GM23248 (cell line): ENCODE data around the gene RPH3AL. TPM values are rescaled to one million over a fixed set of nuclear protein-coding genes. Genes with fewer than 3 reads are reported as not detected.
"Not testable (repeated sequence)": the region's sequence is repeated elsewhere in the genome, so short reads cannot be mapped to it uniquely, and the experiment has no call there.

Source experiments
- DNase-seq: peaks from one replicate; pipeline ENCODE4 v3.0.0-alpha.2; 2015
- H2AFZ ChIP-seq: fragments of 200-600 bp; sonication (generic); 2 replicates; pipeline ENCODE4 v1.6.1; 2016; ENCODE audit warnings: antibody characterized with exemption
- H3F3A ChIP-seq: fragments of 200-600 bp; sonication (generic); 2 replicates; pipeline ENCODE4 v1.6.1; 2016; ENCODE audit warnings: mild to moderate bottlenecking, antibody characterized with exemption, mixed run types; ENCODE audit not compliant: insufficient read depth
- H3K27ac ChIP-seq: fragments of 200-600 bp; sonication (generic); 2 replicates; pipeline ENCODE4 v1.5.1; 2016; ENCODE audit warnings: mild to moderate bottlenecking
- H3K27me3 ChIP-seq: fragments of 200-600 bp; sonication (generic); replicated peaks from 2 replicates; pipeline ENCODE4 v1.6.1; 2016; ENCODE audit warnings: mild to moderate bottlenecking; ENCODE audit not compliant: insufficient read depth
- H3K36me3 ChIP-seq: fragments of 200-600 bp; sonication (generic); 2 replicates; pipeline ENCODE4 v1.6.1; 2016; ENCODE audit warnings: low read depth, mild to moderate bottlenecking
- H3K4me1 ChIP-seq: fragments of 200-600 bp; sonication (generic); 2 replicates; pipeline ENCODE4 v1.6.1; 2016; ENCODE audit warnings: mild to moderate bottlenecking; ENCODE audit not compliant: insufficient read depth
- H3K4me2 ChIP-seq: fragments of 200-600 bp; sonication (generic); one replicate; pipeline ENCODE4 v1.6.1; 2016; ENCODE audit warnings: mild to moderate bottlenecking; ENCODE audit not compliant: unreplicated experiment
- H3K4me3 ChIP-seq: fragments of 200-600 bp; sonication (generic); 2 replicates; pipeline ENCODE4 v1.5.1; 2016; ENCODE audit warnings: mild to moderate bottlenecking
- H3K79me2 ChIP-seq: fragments of 200-600 bp; sonication (generic); 2 replicates; pipeline ENCODE4 v1.6.1; 2016; ENCODE audit warnings: mild to moderate bottlenecking; ENCODE audit not compliant: insufficient read depth
- H3K9ac ChIP-seq: fragments of 200-600 bp; sonication (generic); 2 replicates; pipeline ENCODE4 v1.6.1; 2016; ENCODE audit warnings: mild to moderate bottlenecking
- H3K9me2 ChIP-seq: fragments of 200-600 bp; sonication (generic); 2 replicates; pipeline ENCODE4 v1.6.1; 2016; ENCODE audit warnings: mixed run types, mild to moderate bottlenecking, moderate library complexity; ENCODE audit not compliant: insufficient read depth
- H3K9me3 ChIP-seq: fragments of 200-600 bp; sonication (generic); one replicate; pipeline ENCODE4 v1.6.1; 2017; ENCODE audit warnings: low read depth
- H4K20me1 ChIP-seq: fragments of 200-600 bp; sonication (generic); 2 replicates; pipeline ENCODE4 v1.6.0; 2016; ENCODE audit not compliant: insufficient read depth
- EZH2 ChIP-seq: fragments of 200-600 bp; sonication (generic); IDR thresholded peaks from 2 replicates; pipeline ENCODE4 v1.6.1; 2018; ENCODE audit warnings: antibody characterized with exemption, mild to moderate bottlenecking; ENCODE audit not compliant: insufficient read depth, poor library complexity, severe bottlenecking
- EZH2phosphoT487 ChIP-seq: fragments of 200-600 bp; sonication (generic); IDR thresholded peaks from 2 replicates; pipeline ENCODE4 v1.6.1; 2018; ENCODE audit warnings: antibody characterized with exemption, moderate library complexity, mild to moderate bottlenecking, low read depth; ENCODE audit not compliant: insufficient read depth
- WGBS, 2 experiments: methylation state at CpG; one replicate each; pipeline ENCODE4 v1.1.6; 2015 to 2017; ENCODE audit warnings: low lambda C conversion rate in 2 of 2, low coverage in 1 of 2; ENCODE audit errors: missing lambda C conversion rate in 2 of 2; 5-methylcytosine and 5-hydroxymethylcytosine counted together
- in situ Hi-C: fragments of 300-500 bp; cut with MboI; formaldehyde crosslinking; loops from 2 replicates; pipeline ENCODE4 v1.15.0; 2020
- polyA plus RNA-seq: library from polyadenylated mRNA; unstranded; fragments of >200 nt; fragmentation: Nextera tagmentation; extraction: Ambion mirVana; gene quantifications from 2 replicates; pipeline ENCODE4 v1.2.1, GENCODE V29; 2016
- total RNA-seq: library from RNA; depleted of rRNA; stranded (reverse); fragments of >200 nt; shearing (Covaris generic); gene quantifications from 2 replicates; pipeline ENCODE4 v1.2.3, GENCODE V29; 2014

Gene RPH3AL
- total and polyA plus RNA-seq, 2 experiments from 2014 or later = 2.7 to 5.2 TPM

DNA sequence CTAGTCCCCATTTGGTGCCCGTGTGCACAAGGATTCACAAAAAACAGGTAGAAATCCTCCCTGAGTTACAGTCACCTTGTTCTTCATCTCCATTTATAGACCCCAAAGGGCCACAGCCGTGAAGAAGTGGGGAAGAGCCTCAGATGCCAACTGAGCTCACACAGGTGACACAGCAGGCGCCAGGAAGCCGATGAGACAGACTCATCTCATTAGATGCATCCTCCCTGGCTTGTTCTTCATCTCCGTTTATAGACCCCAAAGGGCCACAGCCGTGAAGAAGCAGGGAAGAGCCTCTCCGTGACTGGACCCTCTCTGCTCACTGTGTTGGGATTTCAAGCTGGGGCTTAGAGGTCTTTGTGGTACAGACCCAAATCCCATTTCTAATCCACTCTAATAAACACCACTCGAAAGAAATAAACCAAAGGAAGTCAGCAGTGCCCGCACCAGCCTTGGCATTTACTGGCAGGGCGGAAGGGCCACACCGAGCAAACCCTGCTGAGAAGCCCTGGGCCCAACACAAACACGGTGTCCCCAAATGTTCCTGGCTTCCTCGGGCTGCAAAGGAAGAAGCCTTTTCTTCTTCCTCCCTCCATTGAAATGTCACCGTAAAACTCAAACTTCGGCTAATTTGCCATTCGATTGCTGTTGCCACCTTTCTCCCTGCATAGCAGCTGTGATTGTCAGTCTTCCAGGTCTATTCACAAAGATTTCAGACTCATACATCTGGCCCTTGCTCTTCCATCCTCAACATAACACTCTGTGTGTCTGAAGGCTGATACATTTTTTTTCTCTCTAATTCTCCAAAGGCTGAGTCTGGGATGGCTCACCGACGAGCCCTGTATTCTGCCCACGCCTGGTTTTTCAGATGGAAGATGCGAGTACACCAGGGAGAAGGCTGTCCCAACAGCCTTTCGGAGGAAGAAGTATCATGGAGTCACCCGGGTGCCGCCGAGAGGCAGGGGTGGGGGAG, 126.2 kb downstream of the RPH3AL start:
- TF ChIP-seq EZH2phosphoT487 = no peak
- no peak for TF ChIP-seq EZH2
- in situ Hi-C loops = no loop called here
- 67% methylated on average over 24 of the region's 24 CpGs for WGBS, 2 experiments

DNA sequence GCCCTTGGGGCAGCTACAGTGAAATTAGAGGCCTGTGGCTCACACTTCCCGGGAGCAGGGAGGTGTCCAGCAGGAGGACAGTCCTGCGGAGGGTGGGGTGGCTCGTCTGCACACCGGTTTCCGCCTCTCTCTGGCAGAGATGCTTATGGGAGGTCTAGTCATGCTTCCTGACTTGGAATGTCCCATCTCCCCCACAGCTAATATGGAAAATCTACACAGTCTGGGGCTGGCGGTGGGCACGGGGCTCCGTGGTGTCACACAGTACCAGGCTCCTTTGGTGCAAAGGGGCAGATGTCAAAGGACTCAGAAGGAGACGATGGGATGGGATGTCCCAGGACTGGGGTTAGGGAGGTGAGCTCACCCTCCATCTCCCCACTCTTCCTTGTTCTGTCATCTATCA, 127.1 kb downstream of the RPH3AL start:
- Histone ChIP-seq H3K9me3 (no peaks in the 10 kb centered on the region), H3K36me3 (no peaks in the 10 kb centered on the region), H3F3A (no peaks in the 10 kb centered on the region), H3K9ac (no peak overlapping the region), H3K27me3 (no peaks in the 10 kb centered on the region), H3K9me2 (no peaks in the 10 kb centered on the region), H3K79me2 (no peaks in the 10 kb centered on the region), H3K4me1 (no peaks in the 10 kb centered on the region), H3K4me2 (no peak overlapping the region), H2AFZ (no peak overlapping the region), H3K27ac (no peak overlapping the region), H4K20me1 (no peaks in the 10 kb centered on the region), H3K4me3 (no peak overlapping the region)
- no peak for DNase-seq
- no peak for TF ChIP-seq EZH2
- TF ChIP-seq EZH2phosphoT487 = no peak
- in situ Hi-C loops = no loop called here
- 89 to 90% methylated on average over 9 of the region's 9 CpGs for WGBS, 2 experiments

More for the DNA sequence above, 126.2 kb downstream of the RPH3AL start:
- Histone ChIP-seq H3K27me3 (no peaks in the 10 kb centered on the region), H3K79me2 (no peaks in the 10 kb centered on the region), H3K9me2 (no peaks in the 10 kb centered on the region), H3K9ac (no peak overlapping the region), H4K20me1 (no peaks in the 10 kb centered on the region), H3K27ac (no peak overlapping the region), H3K4me1 (no peaks in the 10 kb centered on the region), H3K4me2 (no peak overlapping the region), H3K4me3 (no peak overlapping the region), H3F3A (no peaks in the 10 kb centered on the region), H3K9me3 (no peaks in the 10 kb centered on the region), H3K36me3 (no peaks in the 10 kb centered on the region), H2AFZ (no peak overlapping the region)
- no peak for DNase-seq

DNA sequence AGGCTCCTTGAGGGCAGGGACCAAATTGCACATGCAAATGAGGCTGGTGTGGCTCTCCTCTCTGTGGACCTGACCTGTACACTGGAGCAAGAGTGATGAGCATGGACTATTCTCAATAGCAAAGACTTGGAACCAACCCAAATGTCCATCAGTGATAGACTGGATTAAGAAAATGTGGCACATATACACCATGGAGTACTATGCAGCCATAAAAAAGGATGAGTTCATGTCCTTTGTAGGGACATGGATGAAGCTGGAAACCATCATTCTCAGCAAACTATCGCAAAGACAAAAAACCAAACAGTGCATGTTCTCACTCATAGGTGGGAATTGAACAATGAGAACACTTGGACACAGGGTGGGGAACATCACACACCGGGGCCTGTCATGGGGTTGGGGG, 128.0 kb downstream of the RPH3AL start:
- in situ Hi-C loops, H3K9me2 ChIP-seq, H3K27ac ChIP-seq, H3K36me3 ChIP-seq, H3K79me2 ChIP-seq, H3K9ac ChIP-seq, H3K4me1 ChIP-seq, H3K9me3 ChIP-seq, H3K4me2 ChIP-seq, H3K4me3 ChIP-seq, H3K27me3 ChIP-seq, H4K20me1 ChIP-seq, H2AFZ ChIP-seq, H3F3A ChIP-seq, DNase-seq: not testable (repeated sequence)
- 43 to 89% methylated on average over 1 to 2 of the region's 2 CpGs for WGBS, 2 experiments

DNA sequence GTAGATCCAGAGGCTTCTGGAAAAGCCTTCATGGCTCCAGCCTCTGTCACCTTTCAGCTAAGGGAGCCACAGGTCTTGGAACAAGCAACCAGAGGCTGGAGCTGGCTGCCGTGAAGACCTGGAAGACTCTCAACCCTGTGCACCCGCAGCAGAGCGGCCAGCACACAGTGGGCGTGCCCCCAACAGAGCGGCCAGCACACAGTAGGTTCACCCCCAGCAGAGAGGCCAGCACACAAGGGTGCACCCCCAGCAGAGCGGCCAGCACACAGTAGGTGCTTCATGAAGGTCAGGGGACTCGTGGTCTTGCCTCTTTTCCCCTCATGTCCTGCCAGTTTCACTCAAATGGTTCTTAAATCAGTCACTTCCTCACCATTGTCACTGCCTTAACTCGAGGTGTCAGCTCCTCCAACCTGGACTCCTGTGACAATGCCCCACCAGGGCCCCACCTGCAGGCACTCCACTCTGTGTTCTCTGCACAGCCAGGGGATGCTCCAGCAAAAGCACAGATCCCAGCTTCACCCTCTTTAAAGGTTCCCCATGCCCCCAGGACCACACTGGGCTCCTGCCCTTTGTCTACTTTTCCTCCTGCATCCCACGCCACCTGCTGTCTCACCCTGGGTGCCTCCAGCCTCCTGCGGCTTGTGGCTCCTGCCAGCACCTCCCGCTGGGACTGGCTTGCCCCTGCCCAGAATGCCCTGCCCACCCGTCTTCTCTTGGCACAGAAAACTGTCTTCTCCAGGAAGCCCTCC, 128.7 kb downstream of the RPH3AL start:
- Histone ChIP-seq H3K9me3 (no peaks in the 10 kb centered on the region), H3K4me1 (no peaks in the 10 kb centered on the region), H4K20me1 (no peaks in the 10 kb centered on the region), H3K36me3 (no peaks in the 10 kb centered on the region), H3K9ac (no peak overlapping the region), H3K4me2 (no peak overlapping the region), H2AFZ (no peak overlapping the region), H3K4me3 (no peak overlapping the region), H3K79me2 (no peaks in the 10 kb centered on the region), H3F3A (no peaks in the 10 kb centered on the region), H3K9me2 (no peaks in the 10 kb centered on the region), H3K27me3 (no peaks in the 10 kb centered on the region), H3K27ac (no peak overlapping the region)
- DNase-seq = no peak
- in situ Hi-C loops = no loop called here
- 70% methylated on average over 12 of the region's 12 CpGs for WGBS, 2 experiments
- no peak for TF ChIP-seq EZH2
- no peak for TF ChIP-seq EZH2phosphoT487
